ENCODE measurements around the gene MED19.
"Not testable (repeated sequence)": the region's sequence is repeated elsewhere in the genome, so short reads cannot be mapped to it uniquely, and the experiment has no call there.

MED19 gene, protein sequence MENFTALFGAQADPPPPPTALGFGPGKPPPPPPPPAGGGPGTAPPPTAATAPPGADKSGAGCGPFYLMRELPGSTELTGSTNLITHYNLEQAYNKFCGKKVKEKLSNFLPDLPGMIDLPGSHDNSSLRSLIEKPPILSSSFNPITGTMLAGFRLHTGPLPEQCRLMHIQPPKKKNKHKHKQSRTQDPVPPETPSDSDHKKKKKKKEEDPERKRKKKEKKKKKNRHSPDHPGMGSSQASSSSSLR

GRCh38 chr11:57711414-57712255 is at the start of gene MED19:
TSS of gene MED19 (minus strand) at chr11:57712215. CDS start at chr11:57712179, 36 bp downstream.
- peak; percentile 85 for DNase-seq (ENCODE audit: low spot score)

- no peak for DNase-seq (ENCODE audit: low spot score)
Observed at GRCh38 chr11:57758174-57758573, 46.2 kb upstream of the MED19 start.

DNA sequence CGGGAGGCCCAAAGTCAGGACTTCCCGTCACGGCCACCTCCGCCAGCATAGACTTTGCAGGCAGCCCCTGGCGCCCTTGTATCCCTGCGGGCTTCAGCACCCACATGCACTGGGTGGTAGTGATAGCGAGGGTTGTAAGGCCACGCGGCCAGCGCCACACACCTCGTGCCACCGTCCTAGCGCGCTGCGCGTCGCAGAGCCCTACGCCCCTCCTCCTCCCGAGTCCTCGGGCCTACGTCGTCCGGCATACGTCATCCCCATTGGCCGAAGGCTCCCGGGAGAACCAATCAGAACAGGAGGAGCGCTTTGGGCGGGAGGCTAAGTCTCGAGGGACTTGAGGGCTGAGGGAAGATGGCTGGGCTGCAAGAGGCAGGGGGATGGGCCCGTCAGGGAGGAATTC is 40.9 kb upstream of the MED19 start:
- no peak for DNase-seq (ENCODE audit: low spot score)

DNA sequence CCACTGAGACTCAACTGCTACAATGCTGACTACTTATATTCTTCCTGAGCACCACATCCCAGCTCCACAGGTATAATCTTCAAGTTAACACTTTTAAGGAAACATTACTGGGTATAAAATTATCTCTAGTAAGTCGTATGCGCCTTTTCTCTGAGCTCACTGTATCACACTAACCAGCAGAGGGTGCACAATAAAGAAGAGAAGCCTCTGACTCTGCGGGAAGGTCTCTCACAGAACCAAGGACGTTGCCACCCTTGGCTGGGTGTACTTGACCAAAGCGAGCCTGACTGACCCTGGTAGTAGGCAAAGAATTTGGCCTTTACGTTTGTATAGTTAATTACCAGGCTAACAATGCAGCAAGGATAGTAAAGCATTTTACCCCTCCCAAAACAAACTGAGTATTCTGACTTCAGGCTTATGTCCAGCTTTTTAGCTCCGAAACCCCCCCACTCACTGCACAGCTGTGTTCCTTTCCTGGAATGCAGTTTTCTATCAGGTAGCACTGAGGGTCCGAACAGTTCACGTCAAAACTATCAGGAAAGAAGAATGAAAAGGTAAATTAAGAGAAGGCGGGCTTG is 39.8 kb upstream of the MED19 start, which contains the start of gene BTBD18:
TSS of gene BTBD18 (minus strand) at position 144 of the 578 bp plus-strand sequence. CDS start 631 bp downstream, outside the sequence.
- peak; percentile 61 for DNase-seq (ENCODE audit: low spot score)

- no peak for DNase-seq (ENCODE audit: low spot score)
Observed at GRCh38 chr11:57751176-57751575, 39.2 kb upstream of the MED19 start.

DNA sequence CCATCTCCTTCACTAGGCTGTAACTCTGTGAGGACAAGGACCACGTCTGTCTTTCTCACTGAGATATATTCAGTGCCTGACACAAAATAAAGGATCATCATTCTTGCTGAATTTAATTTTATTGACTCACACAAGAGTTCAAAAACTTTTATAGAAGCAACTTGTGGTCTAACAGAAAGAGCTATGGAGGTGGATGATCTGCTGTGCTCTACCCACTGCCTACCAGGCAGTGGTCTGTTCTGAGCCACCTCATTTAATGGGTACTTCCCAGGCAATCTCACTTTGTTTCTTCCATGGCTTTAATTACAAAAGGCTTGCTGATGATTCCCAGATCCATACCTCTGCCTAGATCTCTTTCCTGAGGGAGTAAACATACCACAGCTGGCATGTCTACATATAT is 34.9 kb upstream of the MED19 start:
- DNase-seq (ENCODE audit: low spot score): no peak

DNA sequence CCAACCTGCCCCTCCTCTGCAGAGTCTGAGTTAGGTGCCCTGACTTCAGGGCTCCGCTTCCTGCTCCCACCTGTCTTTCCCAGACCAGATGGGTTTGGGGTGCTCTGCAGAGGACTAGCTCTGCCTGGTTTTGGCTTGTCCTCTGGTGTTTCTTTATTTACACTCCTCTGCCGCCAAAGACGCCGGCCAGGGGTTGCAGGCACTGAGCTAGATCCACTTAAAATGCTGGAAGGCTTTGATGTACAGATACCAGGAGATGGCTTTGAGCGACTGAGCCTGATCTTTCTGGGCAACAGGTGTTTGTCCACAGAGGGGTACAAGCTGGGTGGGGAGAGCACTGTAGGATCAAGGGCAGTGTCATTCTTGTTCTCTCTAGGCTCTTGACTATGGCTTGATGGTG is 33.2 kb upstream of the MED19 start:
- no peak for DNase-seq (ENCODE audit: low spot score)

DNA sequence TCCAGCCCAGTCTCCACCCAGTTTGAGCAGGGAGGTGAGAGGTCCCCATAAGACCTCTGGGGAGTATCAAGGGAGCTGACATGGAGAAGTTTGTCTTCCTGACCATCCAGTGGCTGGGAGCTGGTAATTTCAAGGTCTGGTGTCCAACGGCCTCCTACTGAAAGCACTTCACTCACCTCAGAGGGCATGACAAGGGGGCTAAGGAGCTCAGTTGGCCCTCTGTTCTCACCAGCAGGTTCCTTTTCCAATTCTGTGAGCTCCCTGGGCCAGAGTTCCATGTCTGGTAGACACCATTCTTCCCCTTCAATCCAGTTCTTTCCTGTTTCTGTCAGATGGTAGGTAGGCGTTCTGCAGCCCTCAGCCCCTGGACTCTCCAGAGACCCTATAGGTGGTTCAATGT is 32.3 kb upstream of the MED19 start:
- no peak for DNase-seq (ENCODE audit: low spot score)

- no peak for DNase-seq (ENCODE audit: low spot score)
Observed at GRCh38 chr11:57742087-57742452, 30.1 kb upstream of the MED19 start.

DNA sequence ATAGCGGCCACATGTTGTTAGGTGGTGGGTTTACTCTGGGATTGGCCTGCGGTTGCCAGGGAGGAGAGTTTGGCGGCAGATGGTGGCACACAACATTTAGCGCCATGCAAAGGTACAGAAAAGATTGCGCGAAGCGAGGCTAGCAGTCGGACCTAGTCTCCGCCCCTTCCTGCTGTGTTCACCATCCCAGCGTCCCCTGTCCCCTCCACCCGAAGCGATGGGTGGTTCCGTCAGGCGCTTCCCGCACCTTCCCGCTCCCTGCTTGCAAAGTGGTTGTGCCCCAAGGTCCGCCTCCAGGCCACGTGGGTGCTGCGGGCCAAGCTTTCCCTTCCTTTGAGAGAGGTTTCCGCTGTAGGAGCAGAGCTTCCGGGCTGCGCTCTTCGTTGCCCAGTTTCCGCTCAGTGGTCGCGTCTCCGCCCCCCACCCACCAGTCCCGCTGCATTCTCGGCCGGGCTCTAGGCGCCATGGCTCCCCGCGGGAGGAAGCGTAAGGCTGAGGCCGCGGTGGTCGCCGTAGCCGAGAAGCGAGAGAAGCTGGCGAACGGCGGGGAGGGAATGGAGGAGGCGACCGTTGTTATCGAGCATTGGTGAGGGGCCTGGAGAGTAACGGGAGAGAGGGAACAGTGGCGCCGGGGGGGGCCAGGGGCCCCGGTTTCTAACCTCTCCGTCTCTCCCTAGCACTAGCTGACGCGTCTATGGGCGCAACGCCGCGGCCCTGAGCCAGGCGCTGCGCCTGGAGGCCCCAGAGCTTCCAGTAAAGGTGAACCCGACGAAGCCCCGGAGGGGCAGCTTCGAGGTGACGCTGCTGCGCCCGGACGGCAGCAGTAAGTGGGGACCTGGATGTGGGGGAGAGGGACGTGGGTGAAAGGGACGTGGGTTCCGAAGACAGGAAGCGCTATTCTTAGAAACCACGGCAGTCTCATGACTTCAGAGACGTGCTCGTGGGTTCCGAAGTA is 29.4 kb upstream of the MED19 start, which contains the start of gene SELENOH:
TSS of gene SELENOH (plus strand) at position 360 of the 955 bp plus-strand sequence. CDS start at position 465, 105 bp downstream.
- peak; percentile 94 for DNase-seq (ENCODE audit: low spot score)

- DNase-seq (ENCODE audit: low spot score): no peak
Observed at GRCh38 chr11:57735619-57736298, 23.7 kb upstream of the MED19 start.

- no peak for DNase-seq (ENCODE audit: low spot score)
Observed at GRCh38 chr11:57732661-57733060, 20.6 kb upstream of the MED19 start.

DNA sequence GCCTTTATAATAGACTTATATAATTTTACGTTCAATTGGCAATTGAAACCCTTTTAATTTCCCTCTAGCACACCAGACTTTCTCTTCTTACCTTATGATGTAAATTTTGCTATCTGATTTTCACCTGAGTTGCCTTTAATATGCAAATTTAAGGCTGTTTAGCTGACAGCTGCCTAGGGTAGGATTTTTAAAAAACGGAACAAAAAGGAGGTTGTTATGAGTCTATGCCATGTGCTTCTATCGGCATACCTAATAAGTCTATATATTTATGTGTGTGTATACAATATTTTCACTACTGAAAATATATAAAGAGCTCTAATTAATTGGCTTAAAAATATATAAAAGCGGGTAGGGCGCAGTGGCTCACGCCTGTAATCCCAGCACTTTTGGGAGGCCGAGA is 17.5 kb upstream of the MED19 start:
- no peak for DNase-seq (ENCODE audit: low spot score)

GRCh38 chr11:57728829-57729228 is 16.8 kb upstream of the MED19 start:
- no peak for DNase-seq (ENCODE audit: low spot score)

DNA sequence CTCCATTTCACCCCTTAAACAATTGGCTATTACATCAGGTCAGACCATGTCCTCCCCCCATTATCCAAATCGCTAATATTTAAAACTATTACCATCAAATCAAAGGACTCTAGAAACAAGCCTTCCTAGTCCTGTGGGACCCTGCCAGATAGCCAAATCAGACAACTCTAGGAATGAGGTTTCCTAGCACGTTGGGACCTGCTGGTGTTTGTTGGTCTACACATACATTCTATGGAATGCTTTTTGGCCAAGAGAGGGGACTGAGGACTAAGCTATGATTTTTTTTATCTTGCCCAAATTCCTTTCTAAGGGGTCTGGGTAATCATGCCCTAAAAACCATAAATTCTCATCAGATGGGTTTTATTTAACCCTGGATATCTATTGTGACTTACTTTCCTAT is 15.2 kb upstream of the MED19 start:
- DNase-seq (ENCODE audit: low spot score): no peak

DNA sequence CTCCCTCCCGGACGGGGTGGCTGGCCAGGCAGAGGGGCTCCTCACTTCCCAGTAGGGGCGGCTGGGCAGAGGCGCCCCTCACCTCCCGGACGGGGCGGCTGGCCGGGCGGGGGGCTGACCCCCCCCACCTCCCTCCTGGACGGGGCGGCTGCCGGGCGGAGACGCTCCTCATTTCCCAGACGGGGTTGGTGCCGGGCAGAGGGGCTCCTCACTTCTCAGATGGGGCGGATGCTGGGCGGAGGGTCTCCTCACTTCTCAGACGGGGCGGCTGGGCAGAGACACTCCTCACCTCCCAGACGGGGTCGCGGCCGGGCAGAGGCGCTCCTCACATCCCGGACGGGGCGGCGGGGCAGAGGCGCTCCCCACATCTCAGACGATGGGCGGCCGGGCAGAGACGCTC is 4.7 kb upstream of the MED19 start:
- not testable (repeated sequence) for DNase-seq (ENCODE audit: low spot score)

- no peak for DNase-seq (ENCODE audit: low spot score)
Observed at GRCh38 chr11:57713835-57714234, 1.8 kb upstream of the MED19 start.

DNA sequence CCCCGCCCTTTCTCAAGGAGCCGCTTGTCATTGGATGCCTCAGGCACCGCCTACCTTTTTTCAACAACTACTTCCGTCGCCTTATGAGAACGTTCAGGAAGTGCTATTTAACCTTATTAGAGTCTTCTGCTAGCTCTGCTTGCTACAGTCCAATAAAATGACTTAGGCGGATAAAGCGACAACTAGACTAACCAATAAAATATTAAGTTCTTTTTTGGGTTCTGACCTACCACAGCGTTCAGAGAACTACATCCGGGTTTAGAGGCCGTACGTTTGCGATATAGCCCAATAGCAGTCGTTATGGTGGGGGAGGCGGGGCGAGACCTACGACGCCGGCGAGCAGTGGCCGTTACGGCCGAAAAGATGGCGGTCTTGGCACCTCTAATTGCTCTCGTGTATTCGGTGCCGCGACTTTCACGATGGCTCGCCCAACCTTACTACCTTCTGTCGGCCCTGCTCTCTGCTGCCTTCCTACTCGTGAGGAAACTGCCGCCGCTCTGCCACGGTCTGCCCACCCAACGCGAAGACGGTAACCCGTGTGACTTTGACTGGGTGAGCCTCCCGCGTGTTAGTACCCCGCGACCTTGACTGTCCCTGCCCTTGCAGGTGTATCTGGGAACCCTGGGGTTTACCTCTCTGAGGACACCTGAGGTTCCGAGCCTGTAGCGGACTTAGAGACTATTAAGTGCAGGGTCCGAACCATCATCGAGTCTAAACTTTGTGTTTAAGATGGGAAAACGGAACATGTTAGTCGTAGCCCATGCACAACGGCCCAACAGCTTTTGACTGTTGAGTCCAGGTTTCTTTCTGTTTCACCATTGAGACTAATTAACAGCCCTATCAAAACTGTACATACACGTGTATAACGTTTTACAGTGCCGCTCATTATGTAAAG is 488 bp upstream of the MED19 start, which contains the start of gene TMX2:
TSS of gene TMX2 (plus strand) at position 338 of the 895 bp plus-strand sequence. CDS start at position 364, 26 bp downstream.
- peak; percentile 87 for DNase-seq (ENCODE audit: low spot score)

GRCh38 chr11:57709802-57710367 is 2.1 kb downstream of the MED19 start:
- DNase-seq (ENCODE audit: low spot score): no peak

GRCh38 chr11:57705432-57705831 is 6.6 kb downstream of the MED19 start:
- not testable (repeated sequence) for DNase-seq (ENCODE audit: low spot score)

Measured in D341Med (cell line).